Measurements from ENCODE around the gene PPFIBP1. TPM values are rescaled to one million over a fixed set of nuclear protein-coding genes. Genes with fewer than 3 reads are reported as not detected.

PPFIBP1 gene
- total RNA-seq, 1 donor from 2014 or later: 81.5 TPM

DNA sequence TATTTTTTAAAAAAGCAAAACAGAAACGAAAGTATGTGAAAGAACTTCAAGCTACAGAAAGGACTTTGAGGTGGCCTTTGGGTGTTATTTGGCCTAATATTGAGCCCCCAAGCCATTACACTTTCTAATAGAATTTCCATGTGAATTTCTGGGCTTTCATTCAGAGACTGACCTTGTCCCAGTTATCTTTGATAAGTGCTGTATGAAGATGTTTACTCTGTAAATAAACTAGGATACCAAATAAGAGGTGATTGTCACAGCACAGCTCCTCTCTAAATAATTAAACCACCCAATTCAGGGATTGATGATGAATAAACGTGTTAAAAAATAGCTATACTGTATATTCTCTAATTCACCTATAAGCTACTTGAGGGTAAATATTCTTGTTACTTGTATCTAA is 32.8 kb upstream of the PPFIBP1 start:
- no peak overlapping the region for H3K4me3 ChIP-seq (ENCODE audit: low read depth, low read length)
- DNase-seq (ENCODE audit: low read depth): no peak
- TF ChIP-seq, protein P1, sequence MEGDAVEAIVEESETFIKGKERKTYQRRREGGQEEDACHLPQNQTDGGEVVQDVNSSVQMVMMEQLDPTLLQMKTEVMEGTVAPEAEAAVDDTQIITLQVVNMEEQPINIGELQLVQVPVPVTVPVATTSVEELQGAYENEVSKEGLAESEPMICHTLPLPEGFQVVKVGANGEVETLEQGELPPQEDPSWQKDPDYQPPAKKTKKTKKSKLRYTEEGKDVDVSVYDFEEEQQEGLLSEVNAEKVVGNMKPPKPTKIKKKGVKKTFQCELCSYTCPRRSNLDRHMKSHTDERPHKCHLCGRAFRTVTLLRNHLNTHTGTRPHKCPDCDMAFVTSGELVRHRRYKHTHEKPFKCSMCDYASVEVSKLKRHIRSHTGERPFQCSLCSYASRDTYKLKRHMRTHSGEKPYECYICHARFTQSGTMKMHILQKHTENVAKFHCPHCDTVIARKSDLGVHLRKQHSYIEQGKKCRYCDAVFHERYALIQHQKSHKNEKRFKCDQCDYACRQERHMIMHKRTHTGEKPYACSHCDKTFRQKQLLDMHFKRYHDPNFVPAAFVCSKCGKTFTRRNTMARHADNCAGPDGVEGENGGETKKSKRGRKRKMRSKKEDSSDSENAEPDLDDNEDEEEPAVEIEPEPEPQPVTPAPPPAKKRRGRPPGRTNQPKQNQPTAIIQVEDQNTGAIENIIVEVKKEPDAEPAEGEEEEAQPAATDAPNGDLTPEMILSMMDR (conservative IDR thresholded peaks at IDR 0.05; ENCODE audit: low read depth, low read length): no peak

DNA sequence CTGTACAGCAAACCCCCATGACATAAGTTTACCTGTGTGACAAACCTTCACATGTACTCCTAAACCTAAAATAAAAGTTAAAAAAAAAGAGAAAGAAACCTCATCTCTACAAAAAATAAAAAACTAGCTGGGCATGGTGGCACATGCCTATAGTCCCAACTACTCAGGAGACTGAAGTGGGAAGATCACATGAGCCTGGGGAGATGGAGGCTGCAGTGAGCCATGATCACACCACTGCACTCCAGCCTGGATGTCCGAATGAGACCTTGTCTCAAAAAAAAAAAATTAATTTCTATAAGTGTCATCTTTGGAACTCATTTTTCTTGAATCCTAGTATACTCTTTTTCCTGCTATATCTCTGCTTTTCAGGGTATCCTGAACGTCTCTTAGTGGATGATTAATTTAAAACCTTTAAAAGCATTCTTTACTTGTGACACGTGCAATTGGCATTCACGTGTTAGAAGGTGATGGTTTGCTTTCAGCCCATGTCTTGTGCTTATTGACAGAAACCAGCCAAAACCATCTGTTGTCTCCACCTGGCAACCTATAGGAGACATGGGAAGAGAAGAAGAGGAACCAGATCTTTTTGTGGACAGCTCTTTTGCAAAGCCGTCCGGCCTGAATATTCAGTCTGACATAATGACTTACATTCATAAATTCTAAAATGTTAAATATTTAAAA is 30.6 kb upstream of the PPFIBP1 start:
- DNase-seq (ENCODE audit: low read depth): no peak
- no peak overlapping the region for H3K4me3 ChIP-seq (ENCODE audit: low read depth, low read length)
- TF ChIP-seq, protein P1 (conservative IDR thresholded peaks at IDR 0.05; ENCODE audit: low read depth, low read length): no peak

DNA sequence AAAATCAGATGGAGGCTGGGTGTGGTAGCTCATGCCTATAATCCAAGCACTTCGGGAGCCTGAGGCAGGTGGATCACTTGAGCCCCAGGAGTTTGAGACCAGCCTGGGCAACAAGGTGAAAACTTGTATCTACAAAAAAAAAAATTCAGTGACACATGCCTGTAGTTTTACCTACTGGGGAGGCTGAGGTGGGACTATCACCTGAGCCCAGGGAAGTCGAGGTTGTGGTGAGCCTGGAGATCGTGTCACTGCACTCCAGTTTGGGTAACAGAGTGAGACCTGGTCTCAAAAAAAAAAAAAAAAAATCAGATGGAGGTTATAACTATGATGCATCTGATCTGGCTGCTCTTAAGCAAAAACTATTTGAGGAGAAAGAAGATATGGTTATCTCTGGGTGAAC is 26.6 kb upstream of the PPFIBP1 start:
- TF ChIP-seq, protein P1 (conservative IDR thresholded peaks at IDR 0.05; ENCODE audit: low read depth, low read length): no peak

DNA sequence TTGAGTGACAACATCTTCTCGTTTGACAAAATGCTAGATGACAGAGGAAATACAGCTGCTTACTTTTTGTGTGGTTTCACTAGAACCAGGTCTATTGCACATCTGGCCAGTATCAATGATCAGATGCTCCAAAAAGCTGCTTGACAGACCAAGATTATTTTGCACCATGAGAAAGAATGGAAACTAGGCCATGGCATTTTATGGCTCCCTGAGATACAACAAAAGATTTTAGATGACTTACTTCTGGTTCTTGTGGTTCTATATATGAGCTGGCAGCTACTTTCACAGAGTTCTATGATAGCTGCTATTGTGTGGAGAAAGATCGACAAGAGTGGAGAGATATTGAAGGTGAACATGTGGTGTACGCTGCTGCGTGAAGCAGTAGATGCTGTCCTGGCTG is 25.9 kb upstream of the PPFIBP1 start:
- H3K4me3 ChIP-seq (ENCODE audit: low read depth, low read length): no peak overlapping the region
- TF ChIP-seq, protein P1 (conservative IDR thresholded peaks at IDR 0.05; ENCODE audit: low read depth, low read length): no peak
- DNase-seq (ENCODE audit: low read depth): no peak

More for the DNA sequence above, 26.6 kb upstream of the PPFIBP1 start:
- H3K4me3 ChIP-seq (ENCODE audit: low read depth, low read length): no peak overlapping the region
- no peak for DNase-seq (ENCODE audit: low read depth)

DNA sequence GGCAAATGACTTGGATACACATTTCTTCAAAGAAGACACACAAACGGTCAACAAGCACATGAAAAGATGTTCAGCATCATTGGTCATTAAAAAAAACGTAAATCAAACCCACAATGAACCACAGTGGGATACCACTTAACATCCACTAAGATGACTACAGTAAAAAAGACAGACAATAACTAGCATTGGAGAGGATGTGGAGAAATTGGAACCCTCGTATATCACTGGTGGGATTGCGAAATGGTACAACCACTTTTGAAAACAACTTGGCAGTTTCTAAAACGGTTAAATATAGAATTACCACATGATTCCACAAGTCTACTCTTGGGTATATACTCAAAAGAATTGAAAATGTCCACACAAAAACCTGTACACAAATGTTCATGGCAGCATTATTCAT is 25.2 kb upstream of the PPFIBP1 start:
- H3K4me3 ChIP-seq (ENCODE audit: low read depth, low read length): no peak overlapping the region
- TF ChIP-seq, protein P1 (conservative IDR thresholded peaks at IDR 0.05; ENCODE audit: low read depth, low read length): no peak
- DNase-seq (ENCODE audit: low read depth): no peak

DNA sequence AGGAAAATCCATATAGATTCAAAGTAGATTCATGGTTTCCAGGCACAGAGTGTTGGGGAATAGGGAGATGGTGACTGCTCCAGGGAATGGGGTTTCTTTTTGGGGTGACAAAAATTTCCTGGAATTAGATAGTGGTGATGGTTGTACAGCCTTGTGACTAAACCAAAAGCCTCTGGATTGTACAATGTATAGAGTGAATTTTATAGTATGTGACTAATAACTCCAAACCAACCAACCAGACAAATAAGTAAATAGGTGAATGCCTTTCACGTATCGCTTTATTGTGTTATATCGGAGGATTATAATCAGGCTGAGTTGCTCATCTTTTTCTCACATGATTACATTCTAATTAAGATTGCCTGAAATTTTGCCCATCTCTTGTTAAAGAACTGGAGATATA is 24.6 kb upstream of the PPFIBP1 start:
- TF ChIP-seq, protein P1 (conservative IDR thresholded peaks at IDR 0.05; ENCODE audit: low read depth, low read length): no peak
- no peak for DNase-seq (ENCODE audit: low read depth)
- no peak overlapping the region for H3K4me3 ChIP-seq (ENCODE audit: low read depth, low read length)

DNA sequence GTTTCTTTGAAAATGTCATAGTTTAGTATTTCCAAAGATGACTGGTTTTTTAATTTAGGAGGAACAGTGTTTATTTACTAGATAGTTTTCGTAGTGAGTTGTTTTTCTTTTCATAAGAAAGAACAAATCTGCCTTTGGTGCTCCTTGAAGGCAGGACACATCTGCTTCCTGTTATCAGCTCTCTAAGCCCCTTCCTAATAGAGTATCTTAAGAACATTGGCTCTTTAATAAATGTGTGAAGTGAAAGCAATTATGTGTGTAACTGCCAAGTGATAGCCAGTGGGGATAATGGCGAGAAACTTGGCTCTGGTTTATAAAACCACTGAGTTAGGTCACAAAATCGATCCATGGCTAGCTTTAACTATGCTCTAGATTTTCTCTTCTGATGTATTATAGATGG is 23.5 kb upstream of the PPFIBP1 start:
- H3K4me3 ChIP-seq (ENCODE audit: low read depth, low read length): no peak overlapping the region
- DNase-seq (ENCODE audit: low read depth): no peak
- TF ChIP-seq, protein P1 (conservative IDR thresholded peaks at IDR 0.05; ENCODE audit: low read depth, low read length): no peak
